Endothelial cell of umbilical vein (primary cell): Measurements from ENCODE around the gene CDC42BPG.

Experiments used
- CTCF ChIP-seq, 2 donors: IDR thresholded peaks; 1 replicate in 1 of 2; 2 replicates in 1 of 2; pipeline ENCODE4 v1.5.1; 2011; ENCODE audit warnings: low read length in 2 of 2, mild to moderate bottlenecking in 2 of 2, moderate library complexity in 2 of 2, control low read depth in 1 of 2, inconsistent platforms in 1 of 2, low read depth in 1 of 2; ENCODE audit not compliant: insufficient read depth in 1 of 2; ENCODE audit errors: extremely low read depth in 1 of 2
- EZH2 ChIP-seq: IDR thresholded peaks from 2 replicates; pipeline ENCODE4 v1.6.1; 2012; ENCODE audit warnings: borderline replicate concordance, low read depth, mild to moderate bottlenecking, moderate library complexity, low read length, inconsistent platforms; ENCODE audit not compliant: severe bottlenecking
- FOS ChIP-seq: IDR thresholded peaks from 2 replicates; pipeline ENCODE4 v1.6.1; 2011; ENCODE audit warnings: mild to moderate bottlenecking, low read length, moderate library complexity, borderline replicate concordance; ENCODE audit not compliant: insufficient read depth
- GATA2 ChIP-seq: IDR thresholded peaks from 2 replicates; pipeline ENCODE4 v1.7.0; 2011; ENCODE audit warnings: low read depth, mild to moderate bottlenecking, moderate library complexity, mixed read lengths, low read length; ENCODE audit not compliant: insufficient read length, insufficient read depth
- JUN ChIP-seq: IDR thresholded peaks from 2 replicates; pipeline ENCODE4 v1.6.1; 2011; ENCODE audit warnings: borderline replicate concordance, low read depth; ENCODE audit not compliant: insufficient read length, insufficient read depth
- MAX ChIP-seq: IDR thresholded peaks from 2 replicates; pipeline ENCODE4 v1.6.1; 2011; ENCODE audit not compliant: insufficient read depth, insufficient read length
- POLR2A ChIP-seq: IDR thresholded peaks from 2 replicates; pipeline ENCODE4 v1.6.1; 2012; ENCODE audit warnings: low read depth, mild to moderate bottlenecking, control low read depth, low read length
- POLR2AphosphoS5 ChIP-seq: IDR thresholded peaks from 2 replicates; pipeline ENCODE4 v1.6.1; 2012; ENCODE audit warnings: low read depth, mild to moderate bottlenecking, control low read depth, low read length, moderate library complexity; ENCODE audit not compliant: insufficient read depth

- no peak for TF ChIP-seq CTCF (IDR thresholded peaks at IDR 0.05; ENCODE audit: extremely low read depth in 1 of 2, insufficient read depth in 1 of 2, low read depth in 1 of 2, low read length in 2 of 2)
- TF ChIP-seq MAX = no peak
- no peak for TF ChIP-seq POLR2AphosphoS5
- TF ChIP-seq POLR2A = no peak
- no peak for TF ChIP-seq EZH2
- TF ChIP-seq GATA2 = no peak
- no peak for TF ChIP-seq FOS
- no peak for TF ChIP-seq JUN
Measured at GRCh38 chr11:64786308-64786707, 58.1 kb downstream of the CDC42BPG start.
